IMR-90 (cell line): ENCODE data around the gene ELANE. TPM values are rescaled to one million over a fixed set of nuclear protein-coding genes. Genes with fewer than 3 reads are reported as not detected.
A peak's percentile ranks its signal among the peaks of the same experiment; 100 is the strongest.

Experiments used
- ATAC-seq: fragments of 200-7000 bp; cut with Tn5 transposase; 2 replicates; pipeline ENCODE4 v1.9.1; 2020; ENCODE audit warnings: low read depth, mild to moderate bottlenecking, moderate library complexity
- BruUV-seq: library from RNA; stranded (reverse); fragments of 400-500 nt; replicated peaks from 2 replicates; lab custom pipeline; 2021; lab: Mats Ljungman, UMichigan
- CTCF ChIA-PET: fragments of 300-600 bp; formaldehyde crosslinking; extraction: SDS; loops from one replicate; lab custom pipeline; 2021; ENCODE audit warnings: antibody characterized with exemption; lab: Yijun Ruan, JAX
- POLR2A ChIA-PET: fragments of 300-600 bp; sonication (Branson Sonifier 250); formaldehyde crosslinking; loops from one replicate; lab custom pipeline; 2022; ENCODE audit warnings: antibody characterized with exemption; ENCODE audit not compliant: unreplicated experiment; lab: Charles Lee
- DNase-seq: peaks from one replicate; pipeline ENCODE4 v3.0.0; 2013
- H2AFZ ChIP-seq: replicated peaks from 2 replicates; pipeline ENCODE3; 2013; ENCODE audit warnings: low read length, mild to moderate bottlenecking; ENCODE audit not compliant: poor library complexity
- H2AK5ac ChIP-seq: 2 replicates; pipeline ENCODE4 v1.6.1; 2013; ENCODE audit warnings: low read depth, low read length, inconsistent platforms
- H2AK9ac ChIP-seq: replicated peaks from 2 replicates; pipeline ENCODE3; 2013; ENCODE audit warnings: mild to moderate bottlenecking, low read depth, low read length, moderate library complexity; ENCODE audit not compliant: poor library complexity
- H2BK120ac ChIP-seq: 2 replicates; pipeline ENCODE4 v1.6.1; 2013; ENCODE audit warnings: low read depth, low read length, inconsistent platforms
- H2BK15ac ChIP-seq: 3 replicates; pipeline ENCODE4 v1.6.1; 2013; ENCODE audit warnings: low read depth, low read length, inconsistent platforms
- H2BK20ac ChIP-seq: 2 replicates; pipeline ENCODE4 v1.6.1; 2013; ENCODE audit warnings: low read depth, mild to moderate bottlenecking, inconsistent platforms, low read length, moderate library complexity
- H2BK5ac ChIP-seq: 2 replicates; pipeline ENCODE4 v1.6.1; 2013; ENCODE audit warnings: mild to moderate bottlenecking, low read depth, low read length, inconsistent platforms; ENCODE audit not compliant: poor library complexity, severe bottlenecking
- H3K14ac ChIP-seq: replicated peaks from 2 replicates; pipeline ENCODE4 v1.6.1; 2013; ENCODE audit warnings: low read depth, low read length, inconsistent platforms
- H3K18ac ChIP-seq: 2 replicates; pipeline ENCODE4 v1.6.1; 2013; ENCODE audit warnings: low read depth, low read length, control low read depth
- H3K23ac ChIP-seq: 2 replicates; pipeline ENCODE4 v1.6.1; 2013; ENCODE audit warnings: low read depth, low read length, inconsistent platforms
- H3K27ac ChIP-seq: 2 replicates; pipeline ENCODE4 v1.5.1; 2013; ENCODE audit warnings: mild to moderate bottlenecking, control low read depth, low read length; ENCODE audit not compliant: insufficient read depth
- H3K27me3 ChIP-seq: 2 replicates; pipeline ENCODE4 v1.6.1; 2013; ENCODE audit warnings: low read length; ENCODE audit not compliant: control insufficient read depth, insufficient read depth
- H3K36me3 ChIP-seq: 2 replicates; pipeline ENCODE4 v1.6.1; 2013; ENCODE audit warnings: low read length, mixed read lengths; ENCODE audit not compliant: control insufficient read depth, insufficient read depth
- H3K4ac ChIP-seq: 2 replicates; pipeline ENCODE4 v1.6.1; 2013; ENCODE audit warnings: low read depth, low read length, inconsistent platforms
- H3K4me1 ChIP-seq: 2 replicates; pipeline ENCODE4 v1.6.1; 2013; ENCODE audit warnings: low read length, mixed read lengths; ENCODE audit not compliant: control insufficient read depth, insufficient read depth
- H3K4me2 ChIP-seq: 2 replicates; pipeline ENCODE4 v1.6.1; 2013; ENCODE audit warnings: low read depth, mild to moderate bottlenecking, control low read depth, low read length, moderate library complexity
- H3K4me3 ChIP-seq: 2 replicates; pipeline ENCODE4 v1.5.1; 2013; ENCODE audit warnings: low read depth, mild to moderate bottlenecking, control low read depth, low read length, moderate library complexity; ENCODE audit not compliant: insufficient read depth
- H3K56ac ChIP-seq: 2 replicates; pipeline ENCODE4 v1.6.1; 2013; ENCODE audit warnings: low read length, inconsistent platforms; ENCODE audit not compliant: insufficient read depth; ENCODE audit errors: extremely low read depth
- H3K79me1 ChIP-seq, 2 experiments: 2 replicates each; pipeline ENCODE4 v1.6.1; 2013; ENCODE audit warnings: low read length in 2 of 2, inconsistent platforms in 1 of 2, low read depth in 1 of 2
- H3K9ac ChIP-seq: 2 replicates; pipeline ENCODE4 v1.6.1; 2013; ENCODE audit warnings: low read depth, low read length, control low read depth
- H3K9me1 ChIP-seq: 2 replicates; pipeline ENCODE4 v1.6.1; 2013; ENCODE audit warnings: low read length, inconsistent platforms; ENCODE audit not compliant: insufficient read depth
- H3K9me3 ChIP-seq: 2 replicates; pipeline ENCODE4 v1.6.1; 2013; ENCODE audit warnings: low read length; ENCODE audit not compliant: control insufficient read depth, insufficient read depth
- H4K20me1 ChIP-seq: 2 replicates; pipeline ENCODE4 v1.6.1; 2013; ENCODE audit warnings: low read length, inconsistent platforms; ENCODE audit not compliant: insufficient read depth
- H4K5ac ChIP-seq: 2 replicates; pipeline ENCODE4 v1.6.1; 2013; ENCODE audit warnings: mild to moderate bottlenecking, low read depth, low read length, control low read depth
- H4K8ac ChIP-seq, 2 experiments: 2 replicates each; pipeline ENCODE4 v1.6.1; 2013; ENCODE audit warnings: low read depth in 2 of 2, low read length in 2 of 2, control low read depth in 1 of 2, inconsistent platforms in 1 of 2
- H4K91ac ChIP-seq: 2 replicates; pipeline ENCODE4 v1.6.1; 2013; ENCODE audit warnings: low read depth, low read length, inconsistent platforms; ENCODE audit not compliant: insufficient read depth
- BHLHE40 ChIP-seq: fragments of 150-350 bp; IDR thresholded peaks from 2 replicates; pipeline ENCODE4 v1.6.1; 2016; ENCODE audit warnings: mild to moderate bottlenecking, low read depth, low read length
- CEBPB ChIP-seq: IDR thresholded peaks from 2 replicates; pipeline ENCODE4 v1.6.1; 2012; ENCODE audit warnings: low read depth, low read length, improper control_type of control experiment
- CHD1 ChIP-seq: IDR thresholded peaks from 2 replicates; pipeline ENCODE4 v1.6.1; 2012; ENCODE audit warnings: low read depth, low read length, improper control_type of control experiment
- FOS ChIP-seq: fragments of 150-350 bp; IDR thresholded peaks from 2 replicates; pipeline ENCODE4 v1.6.1; 2016; ENCODE audit warnings: low read depth, low read length
- MAFK ChIP-seq: IDR thresholded peaks from 2 replicates; pipeline ENCODE4 v1.6.1; 2012; ENCODE audit warnings: low read depth, low read length, improper control_type of control experiment
- NFE2L2 ChIP-seq: fragments of 150-350 bp; IDR thresholded peaks from 2 replicates; pipeline ENCODE4 v1.6.1; 2016; ENCODE audit warnings: low read depth, mild to moderate bottlenecking, low read length
- RAD21 ChIP-seq: IDR thresholded peaks from 2 replicates; pipeline ENCODE4 v1.6.1; 2012; ENCODE audit warnings: low read length, improper control_type of control experiment
- RCOR1 ChIP-seq: IDR thresholded peaks from 2 replicates; pipeline ENCODE4 v1.6.1; 2012; ENCODE audit warnings: mild to moderate bottlenecking, low read length, improper control_type of control experiment; ENCODE audit not compliant: insufficient replicate concordance
- RFX5 ChIP-seq: IDR thresholded peaks from 2 replicates; pipeline ENCODE4 v1.8.0; 2012; ENCODE audit warnings: low read depth, mild to moderate bottlenecking, low read length, moderate library complexity
- SMC3 ChIP-seq: fragments of 150-350 bp; IDR thresholded peaks from 2 replicates; pipeline ENCODE4 v1.6.1; 2016; ENCODE audit warnings: low read depth, mild to moderate bottlenecking, antibody characterized with exemption, low read length, moderate library complexity
- WGBS, 2 experiments: methylation state at CpG; one replicate each; pipeline versions ENCODE4 v1.1.5 to v1.1.7; 2013; ENCODE audit warnings: missing lambda C conversion rate in 2 of 2; ENCODE audit not compliant: insufficient read length in 1 of 2; ENCODE audit errors: extremely low coverage in 2 of 2; 5-methylcytosine and 5-hydroxymethylcytosine counted together
- dilution Hi-C: fragments of 300-500 bp; cut with HindIII; formaldehyde crosslinking; loops from one replicate; pipeline ENCODE4 v1.14.3; 2018; ENCODE audit warnings: low sequenced_read_pairs; ENCODE audit not compliant: unreplicated experiment
- in situ Hi-C: fragments of 300-500 bp; cut with MboI; formaldehyde crosslinking; loops from 3 replicates; pipeline ENCODE4 v1.14.3; 2019; ENCODE audit warnings: low sequenced_read_pairs, inconsistent platforms, mixed read lengths
- intact Hi-C: fragments of 100-400 bp; cut with micrococcal nuclease; formaldehyde crosslinking; loops from 2 replicates; pipeline ENCODE4 v1.10.0; 2022
- polyA plus RNA-seq, 3 experiments: library from polyadenylated mRNA; depleted of rRNA; stranded (reverse); fragments of >200 nt; gene quantifications; 2 replicates each; pipeline ENCODE4 v1.2.3, GENCODE V29; 2012; ENCODE audit warnings: low replicate concordance in 1 of 3
- total RNA-seq: library from RNA; depleted of rRNA; stranded (reverse); fragments of >200 nt; gene quantifications from 2 replicates; pipeline ENCODE4 v1.2.3, GENCODE V29; 2012
- TF ChIP-seq, protein P1 (sequence below): conservative IDR thresholded peaks from 2 replicates; pipeline ENCODE4 v1.5.1; 2012; ENCODE audit warnings: mild to moderate bottlenecking, low read depth, low read length, improper control_type of control experiment

The ELANE gene
- total and polyA plus RNA-seq, 2 of the 4 experiments (the other 2 are of a cell fraction), result 0.27 TPM; not detected in 1

DNA sequence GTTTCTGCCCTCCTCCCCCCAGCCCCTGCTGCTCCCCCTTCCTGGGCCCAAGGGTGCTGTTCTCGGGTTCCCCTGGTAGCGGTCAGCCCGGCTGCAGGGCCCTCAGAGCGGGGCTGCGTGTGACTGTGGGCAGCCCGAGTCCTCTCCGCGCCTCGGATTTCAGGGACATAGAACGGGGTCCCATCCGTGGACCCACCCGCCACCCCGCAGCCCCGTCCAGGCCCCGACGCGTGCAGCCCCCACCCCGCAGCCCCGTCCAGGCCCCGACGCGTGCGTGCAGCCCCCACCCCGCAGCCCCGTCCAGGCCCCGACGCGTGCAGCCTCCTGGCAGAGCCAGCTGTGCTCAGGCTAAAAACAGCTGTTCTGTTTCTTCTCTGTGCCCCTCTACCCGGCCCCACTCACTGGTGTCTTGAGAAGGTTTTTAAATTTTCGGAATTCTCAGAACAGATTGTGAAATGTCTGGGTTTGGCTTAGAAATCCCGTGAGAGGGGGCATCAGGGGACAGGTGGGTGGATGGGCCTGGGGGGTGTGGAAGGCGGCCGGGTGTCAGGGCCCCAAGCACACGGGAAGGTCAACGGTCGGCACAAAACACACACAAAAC, 16.8 kb upstream of the ELANE start:
- WGBS, 2 experiments, result 65% methylated on average over 17 of the region's 36 CpGs; no CpG with 5 or more reads in 1 of the 2 experiments
- no peaks in the 10 kb centered on the region for H3K79me1 ChIP-seq
- H3K4me1 ChIP-seq, result no peaks in the 10 kb centered on the region
- H2BK5ac ChIP-seq, result no peak overlapping the region
- no peak overlapping the region for H2BK20ac ChIP-seq
- no peaks in the 10 kb centered on the region for H3K36me3 ChIP-seq
- no peak for TF ChIP-seq CEBPB
- no peak for TF ChIP-seq SMC3
- TF ChIP-seq RCOR1, result no peak
- TF ChIP-seq, protein P1, sequence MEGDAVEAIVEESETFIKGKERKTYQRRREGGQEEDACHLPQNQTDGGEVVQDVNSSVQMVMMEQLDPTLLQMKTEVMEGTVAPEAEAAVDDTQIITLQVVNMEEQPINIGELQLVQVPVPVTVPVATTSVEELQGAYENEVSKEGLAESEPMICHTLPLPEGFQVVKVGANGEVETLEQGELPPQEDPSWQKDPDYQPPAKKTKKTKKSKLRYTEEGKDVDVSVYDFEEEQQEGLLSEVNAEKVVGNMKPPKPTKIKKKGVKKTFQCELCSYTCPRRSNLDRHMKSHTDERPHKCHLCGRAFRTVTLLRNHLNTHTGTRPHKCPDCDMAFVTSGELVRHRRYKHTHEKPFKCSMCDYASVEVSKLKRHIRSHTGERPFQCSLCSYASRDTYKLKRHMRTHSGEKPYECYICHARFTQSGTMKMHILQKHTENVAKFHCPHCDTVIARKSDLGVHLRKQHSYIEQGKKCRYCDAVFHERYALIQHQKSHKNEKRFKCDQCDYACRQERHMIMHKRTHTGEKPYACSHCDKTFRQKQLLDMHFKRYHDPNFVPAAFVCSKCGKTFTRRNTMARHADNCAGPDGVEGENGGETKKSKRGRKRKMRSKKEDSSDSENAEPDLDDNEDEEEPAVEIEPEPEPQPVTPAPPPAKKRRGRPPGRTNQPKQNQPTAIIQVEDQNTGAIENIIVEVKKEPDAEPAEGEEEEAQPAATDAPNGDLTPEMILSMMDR, result no peak
- TF ChIP-seq NFE2L2, result no peak
- no peak for TF ChIP-seq MAFK
- TF ChIP-seq RAD21, result no peak
- TF ChIP-seq RFX5, result no peak
- no peak for TF ChIP-seq BHLHE40
- no peak for TF ChIP-seq FOS
- no peak for TF ChIP-seq CHD1
- ATAC-seq (0 out of 2 replicates have a peak, but pooled peaks have one; percentile 27), DNase-seq (no peak)
- dilution Hi-C loops (no loop called here), intact Hi-C loops (no loop called here), in situ Hi-C loops (no loop called here)
- H3K27me3 ChIP-seq, result peaks cover 3% of the 10 kb centered on the region; the same call in 1 of the 2 replicates
- H4K8ac ChIP-seq, result no peak overlapping the region
- no peak overlapping the region for H3K56ac ChIP-seq
- no peak overlapping the region for H3K18ac ChIP-seq
- H2AK9ac ChIP-seq, result no peak overlapping the region
- no peak overlapping the region for H2AK5ac ChIP-seq
- BruUV-seq, result no TSS peak
- CTCF ChIA-PET, result no interaction called here
- H3K4me2 ChIP-seq, result no peak overlapping the region
- H3K4ac ChIP-seq, result no peak overlapping the region
- H4K5ac ChIP-seq, result no peak overlapping the region
- no peak overlapping the region for H3K14ac ChIP-seq
- POLR2A ChIA-PET, result no interaction called here
- H3K27ac ChIP-seq, result no peak overlapping the region
- H2AFZ ChIP-seq, result peak overlapping the region; percentile 1
- no peak overlapping the region for H4K91ac ChIP-seq
- no peak overlapping the region for H3K4me3 ChIP-seq
- H3K9me1 ChIP-seq, result no peaks in the 10 kb centered on the region
- no peak overlapping the region for H2BK120ac ChIP-seq
- no peak overlapping the region for H3K9ac ChIP-seq
- H3K9me3 ChIP-seq, result no peaks in the 10 kb centered on the region
- H3K23ac ChIP-seq, result no peak overlapping the region
- H4K20me1 ChIP-seq, result no peaks in the 10 kb centered on the region
- H2BK15ac ChIP-seq, result no peak overlapping the region
